AG09309 (cell line): Measurements from ENCODE around the gene CCDC87.

Experiments
- DNase-seq: peaks from one replicate; pipeline ENCODE4 v3.0.0-alpha.2; 2010; ENCODE audit warnings: low read depth
- H3K4me3 ChIP-seq: 2 replicates; pipeline ENCODE4 v1.5.1; 2011; ENCODE audit warnings: mild to moderate bottlenecking, low read depth, low read length, moderate library complexity; ENCODE audit not compliant: control insufficient read depth
- CTCF ChIP-seq: IDR thresholded peaks from 2 replicates; pipeline ENCODE4 v1.5.1; 2011; ENCODE audit warnings: mild to moderate bottlenecking, low read depth, low read length, inconsistent platforms; ENCODE audit not compliant: insufficient read depth, control insufficient read depth; ENCODE audit errors: missing control alignments

Gene CCDC87

GRCh38 chr11:66637557-66638176, 44.8 kb upstream of the CCDC87 start:
- TF ChIP-seq CTCF: no peak
- no peak for DNase-seq
- peak overlapping the region; percentile 44 for H3K4me3 ChIP-seq

GRCh38 chr11:66636411-66636810, 43.5 kb upstream of the CCDC87 start:
- TF ChIP-seq CTCF: no peak
- H3K4me3 ChIP-seq: no peak overlapping the region
- no peak for DNase-seq

- no peak for TF ChIP-seq CTCF
- H3K4me3 ChIP-seq: no peak overlapping the region
- DNase-seq: no peak
These were observed 40.1 kb upstream of the CCDC87 start for GRCh38 chr11:66632952-66633351.

- no peak overlapping the region for H3K4me3 ChIP-seq
- no peak for DNase-seq
- no peak for TF ChIP-seq CTCF
These were observed 39.0 kb upstream of the CCDC87 start for GRCh38 chr11:66631883-66632282.

- no peak for TF ChIP-seq CTCF
- no peak for DNase-seq
- H3K4me3 ChIP-seq: no peak overlapping the region
These were observed 36.5 kb upstream of the CCDC87 start for GRCh38 chr11:66629356-66629755.

GRCh38 chr11:66628061-66628603, 35.3 kb upstream of the CCDC87 start:
- no peak overlapping the region for H3K4me3 ChIP-seq
- TF ChIP-seq CTCF: no peak
- DNase-seq: no peak
